BLaER1 treated with 17β-estradiol and CSF1 and Interleukin-3, amounts not matched to agents 10 nM and 100 nM (cell line): Measurements from ENCODE around the gene ARVCF.
"Not testable (repeated sequence)": the region's sequence is repeated elsewhere in the genome, so short reads cannot be mapped to it uniquely, and the experiment has no call there.

Source experiments
- H3K27ac ChIP-seq, 11 experiments: shearing (Covaris generic); formaldehyde crosslinking; 2 replicates each; pipeline ENCODE4 v1.8.1; 2022
- H3K27me3 ChIP-seq, 11 experiments: shearing (Covaris generic); formaldehyde crosslinking; 2 replicates each; pipeline ENCODE4 v1.8.1; 2022
- H3K36me3 ChIP-seq, 11 experiments: shearing (Covaris generic); formaldehyde crosslinking; 2 replicates each; pipeline ENCODE4 v1.8.1; 2022
- H3K4me1 ChIP-seq, 10 experiments: shearing (Covaris generic); formaldehyde crosslinking; 2 replicates each; pipeline ENCODE4 v1.8.1; 2022
- H3K4me2 ChIP-seq, 11 experiments: shearing (Covaris generic); formaldehyde crosslinking; 2 replicates each; pipeline ENCODE4 v1.8.1; 2022
- H3K4me3 ChIP-seq, 10 experiments: shearing (Covaris generic); formaldehyde crosslinking; 2 replicates each; pipeline ENCODE4 v1.8.1; 2022
- H3K9ac ChIP-seq, 11 experiments: shearing (Covaris generic); formaldehyde crosslinking; 2 replicates each; pipeline ENCODE4 v1.8.1; 2022
- H3K9me3 ChIP-seq, 11 experiments: shearing (Covaris generic); formaldehyde crosslinking; replicated peaks in 1 of 11; 2 replicates each; pipeline ENCODE4 v1.8.1; 2022
- H4K20me1 ChIP-seq, 11 experiments: shearing (Covaris generic); formaldehyde crosslinking; 2 replicates each; pipeline ENCODE4 v1.8.1; 2022
- Cebpa-rat ChIP-seq, 11 experiments: shearing (Covaris generic); IDR thresholded peaks; 2 replicates each; pipeline ENCODE4 v1.8.1; 2022

ARVCF gene

GRCh38 chr22:19932367-19933206 is 84.0 kb downstream of the ARVCF start:
- H4K20me1 ChIP-seq = peaks cover 0 to 28% (median 5%) of the 10 kb centered on the region in 11 experiments; a peak in 7 of 22 replicates
- 0 out of 22 replicates have a peak overlapping the region, but pooled peaks of 1 of the 11 experiments have one; percentile 18 for H3K9ac ChIP-seq
- peak overlapping the region in 6 of 11 experiments; percentile 4 to 76 (median 58); a peak in 10 of 22 replicates for H3K4me2 ChIP-seq
- peaks cover 0 to 25% (median 13%) of the 10 kb centered on the region in 10 experiments; a peak in 13 of 20 replicates for H3K4me1 ChIP-seq
- H3K4me3 ChIP-seq = no peak overlapping the region
- peaks cover 24 to 55% (median 32%) of the 10 kb centered on the region in 11 experiments for H3K36me3 ChIP-seq
- no peaks in the 10 kb centered on the region for H3K27me3 ChIP-seq
- H3K27ac ChIP-seq = no peak overlapping the region
- TF ChIP-seq Cebpa-rat (IDR thresholded peaks at IDR 0.05) = no peak
- peaks cover 19 to 32% (median 30%) of the 10 kb centered on the region in 11 experiments for H3K9me3 ChIP-seq

- peaks cover 0 to 28% (median 5%) of the 10 kb centered on the region in 11 experiments; a peak in 7 of 22 replicates for H4K20me1 ChIP-seq
- H3K4me1 ChIP-seq = peaks cover 0 to 25% (median 13%) of the 10 kb centered on the region in 10 experiments; a peak in 13 of 20 replicates
- H3K27me3 ChIP-seq = no peaks in the 10 kb centered on the region
- no peak overlapping the region for H3K27ac ChIP-seq
- H3K4me2 ChIP-seq = no peak overlapping the region
- H3K36me3 ChIP-seq = peaks cover 14 to 53% (median 22%) of the 10 kb centered on the region in 11 experiments
- H3K9me3 ChIP-seq = peaks cover 17 to 21% (median 19%) of the 10 kb centered on the region in 11 experiments
- no peak for TF ChIP-seq Cebpa-rat (IDR thresholded peaks at IDR 0.05)
- no peak overlapping the region for H3K4me3 ChIP-seq
- no peak overlapping the region for H3K9ac ChIP-seq
These were observed 85.1 kb downstream of the ARVCF start for GRCh38 chr22:19931514-19931913.

GRCh38 chr22:19930551-19931486 is 85.8 kb downstream of the ARVCF start:
- Histone ChIP-seq H3K4me3 (no peak overlapping the region), H3K9ac (no peak overlapping the region), H3K27ac (no peak overlapping the region), H3K4me2 (no peak overlapping the region), H3K36me3 (peaks cover 7 to 49% (median 15%) of the 10 kb centered on the region in 11 experiments), H3K4me1 (peaks cover 0 to 25% (median 13%) of the 10 kb centered on the region in 10 experiments; a peak in 13 of 20 replicates), H4K20me1 (peaks cover 0 to 28% (median 5%) of the 10 kb centered on the region in 11 experiments; a peak in 7 of 22 replicates), H3K9me3 (peaks cover 10 to 14% (median 12%) of the 10 kb centered on the region in 11 experiments), H3K27me3 (no peaks in the 10 kb centered on the region)
- TF ChIP-seq Cebpa-rat (IDR thresholded peaks at IDR 0.05) = no peak

- H3K27ac ChIP-seq = no peak overlapping the region
- H4K20me1 ChIP-seq = peaks cover 0 to 28% (median 5%) of the 10 kb centered on the region in 11 experiments; a peak in 7 of 22 replicates
- no peaks in the 10 kb centered on the region for H3K27me3 ChIP-seq
- H3K36me3 ChIP-seq = peaks cover 0 to 39% (median 6%) of the 10 kb centered on the region in 11 experiments; a peak in 14 of 22 replicates
- H3K9ac ChIP-seq = no peak overlapping the region
- H3K4me1 ChIP-seq = peaks cover 0 to 25% (median 13%) of the 10 kb centered on the region in 10 experiments; a peak in 13 of 20 replicates
- no peak overlapping the region for H3K4me3 ChIP-seq
- TF ChIP-seq Cebpa-rat (IDR thresholded peaks at IDR 0.05) = no peak
- peaks cover under 1 to 5% (median 3%) of the 10 kb centered on the region in 11 experiments; a peak in 16 of 22 replicates for H3K9me3 ChIP-seq
- no peak overlapping the region for H3K4me2 ChIP-seq
These were observed 86.8 kb downstream of the ARVCF start for GRCh38 chr22:19929586-19930550.

- Histone ChIP-seq H3K9me3 (no peaks in the 10 kb centered on the region), H3K36me3 (peaks cover 0 to 46% (median 5%) of the 10 kb centered on the region in 11 experiments; a peak in 11 of 22 replicates), H4K20me1 (peaks cover 0 to 20% (median 2%) of the 10 kb centered on the region in 11 experiments; a peak in 7 of 22 replicates), H3K4me2 (no peak overlapping the region), H3K27me3 (no peaks in the 10 kb centered on the region), H3K27ac (no peak overlapping the region), H3K4me3 (no peak overlapping the region), H3K9ac (no peak overlapping the region), H3K4me1 (peaks cover 0 to 19% (median 11%) of the 10 kb centered on the region in 10 experiments; a peak in 13 of 20 replicates)
- TF ChIP-seq Cebpa-rat (IDR thresholded peaks at IDR 0.05) = no peak
These were observed 88.4 kb downstream of the ARVCF start for GRCh38 chr22:19928207-19928606.

- no peak overlapping the region for H3K4me3 ChIP-seq
- peaks cover 0 to 50% (median 5%) of the 10 kb centered on the region in 11 experiments; a peak in 11 of 22 replicates for H3K36me3 ChIP-seq
- H3K27me3 ChIP-seq = no peaks in the 10 kb centered on the region
- H4K20me1 ChIP-seq = peaks cover 0 to 14% (median 0%) of the 10 kb centered on the region in 11 experiments; a peak in 7 of 22 replicates
- no peak overlapping the region for H3K9ac ChIP-seq
- no peak for TF ChIP-seq Cebpa-rat (IDR thresholded peaks at IDR 0.05)
- no peak overlapping the region for H3K27ac ChIP-seq
- H3K9me3 ChIP-seq = no peaks in the 10 kb centered on the region
- no peak overlapping the region for H3K4me2 ChIP-seq
- peaks cover 0 to 14% (median 6%) of the 10 kb centered on the region in 10 experiments; a peak in 13 of 20 replicates for H3K4me1 ChIP-seq
These were observed 88.9 kb downstream of the ARVCF start for GRCh38 chr22:19927696-19928095.

GRCh38 chr22:19926028-19926427 is 90.6 kb downstream of the ARVCF start:
- not testable (repeated sequence) for H3K27me3 ChIP-seq, H3K9ac ChIP-seq, H3K4me2 ChIP-seq, H3K27ac ChIP-seq, H3K4me1 ChIP-seq, H3K4me3 ChIP-seq, H3K9me3 ChIP-seq
- H3K36me3 ChIP-seq = peaks cover 0 to 50% (median 5%) of the 10 kb centered on the region in 11 experiments; a peak in 11 of 22 replicates
- H4K20me1 ChIP-seq = peaks cover 0 to 18% (median 0%) of the 10 kb centered on the region in 11 experiments; a peak in 3 of 22 replicates
